Hepatocyte (in vitro differentiated cells): Measurements from ENCODE around the gene ANKS1B.

Source experiments
- CTCF ChIP-seq: fragments of 200-600 bp; sonication (generic); IDR thresholded peaks from 2 replicates; pipeline ENCODE4 v1.5.1; 2016; ENCODE audit warnings: antibody characterized with exemption, mild to moderate bottlenecking; ENCODE audit not compliant: poor library complexity
- EZH2 ChIP-seq: fragments of 200-600 bp; sonication (generic); IDR thresholded peaks from 2 replicates; pipeline ENCODE4 v1.6.1; 2016; ENCODE audit warnings: antibody characterized with exemption, mild to moderate bottlenecking, borderline replicate concordance

DNA sequence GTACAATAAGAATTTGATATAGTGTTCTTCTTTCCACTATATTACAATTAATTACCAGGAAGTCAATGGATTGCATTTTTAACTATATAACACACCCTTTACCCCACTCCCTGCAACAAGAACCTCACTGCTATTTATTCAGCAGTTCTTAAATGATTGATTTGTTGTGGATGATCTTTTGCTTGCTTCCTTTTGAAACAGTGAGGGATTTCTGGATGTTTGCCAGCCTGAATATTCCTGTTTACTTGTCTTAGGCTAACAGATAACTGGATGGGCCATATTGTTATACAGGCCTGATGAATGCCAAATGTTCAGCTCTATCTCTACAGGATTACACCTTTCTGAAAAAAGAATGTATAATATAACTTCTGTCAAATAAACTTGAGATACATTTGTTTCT, 842.1 kb downstream of the ANKS1B start:
- no peak for TF ChIP-seq EZH2
- no peak for TF ChIP-seq CTCF
